Tibial nerve (tissue), 4 donors: Measurements from ENCODE around the gene PCDH9. TPM values are rescaled to one million over a fixed set of nuclear protein-coding genes. Genes with fewer than 3 reads are reported as not detected.

Experiments
- DNase-seq, 2 donors: peaks; one replicate each; pipeline ENCODE4 v3.0.0-alpha.2; 2019; ENCODE audit warnings: low spot score in 2 of 2
- H3K27ac ChIP-seq, 4 donors: fragments of 200-600 bp; sonication (generic) in 3 of 4; one replicate each; pipeline ENCODE4 v1.5.1; 2017 to 2019; ENCODE audit warnings: mild to moderate bottlenecking in 1 of 4
- H3K27me3 ChIP-seq, 2 donors: fragments of 200-600 bp; sonication (generic) in 1 of 2; one replicate each; pipeline versions ENCODE4 v1.5.1 to v1.6.0; 2017 to 2019
- H3K36me3 ChIP-seq, 3 donors: fragments of 200-600 bp; sonication (generic); one replicate each; pipeline ENCODE4 v1.5.1; 2018 to 2019
- H3K4me1 ChIP-seq, 4 donors: fragments of 200-600 bp; sonication (generic) in 3 of 4; one replicate each; pipeline ENCODE4 v1.5.1; 2017 to 2019
- H3K4me3 ChIP-seq, 4 donors: fragments of 200-600 bp; sonication (generic) in 3 of 4; one replicate each; pipeline ENCODE4 v1.5.1; 2017 to 2019; ENCODE audit warnings: mild to moderate bottlenecking in 1 of 4, moderate library complexity in 1 of 4
- H3K9me3 ChIP-seq, 4 donors: fragments of 200-600 bp; sonication (generic) in 3 of 4; one replicate each; pipeline ENCODE4 v1.5.1; 2017 to 2019
- EP300 ChIP-seq, 2 donors: sonication (generic); formaldehyde crosslinking; IDR thresholded peaks; one replicate each; pipeline ENCODE4 v1.6.1; 2017; ENCODE audit warnings: antibody characterized with exemption in 2 of 2, mild to moderate bottlenecking in 1 of 2
- POLR2A ChIP-seq, 2 donors: fragments of 450-650 bp; IDR thresholded peaks; one replicate each; pipeline ENCODE4 v1.6.1; 2017; ENCODE audit warnings: antibody characterized with exemption in 2 of 2, mild to moderate bottlenecking in 2 of 2, moderate library complexity in 2 of 2
- WGBS, 2 donors: methylation state at CpG; one replicate each; pipeline ENCODE4 v1.1.5; 2018; 5-methylcytosine and 5-hydroxymethylcytosine counted together
- total RNA-seq, 4 donors: library from RNA; depleted of rRNA; stranded (reverse); fragments of >200 nt; gene quantifications; one replicate each; pipeline ENCODE4 v1.1.0, GENCODE V29; 2016
- TF ChIP-seq, protein P1 (sequence below), 5 experiments: fragments of 200-600 bp in 3 of 5; fragments of 450-650 bp in 2 of 5; sonication (generic) in 3 of 5; IDR thresholded peaks; one replicate each; pipeline ENCODE4 v1.5.1; 2016 to 2019; ENCODE audit warnings: antibody characterized with exemption in 5 of 5, mild to moderate bottlenecking in 3 of 5, moderate library complexity in 2 of 5

Gene PCDH9
- total RNA-seq, 4 donors from 2014 or later = 11.8 to 28.6 (median 14.4) TPM

DNA sequence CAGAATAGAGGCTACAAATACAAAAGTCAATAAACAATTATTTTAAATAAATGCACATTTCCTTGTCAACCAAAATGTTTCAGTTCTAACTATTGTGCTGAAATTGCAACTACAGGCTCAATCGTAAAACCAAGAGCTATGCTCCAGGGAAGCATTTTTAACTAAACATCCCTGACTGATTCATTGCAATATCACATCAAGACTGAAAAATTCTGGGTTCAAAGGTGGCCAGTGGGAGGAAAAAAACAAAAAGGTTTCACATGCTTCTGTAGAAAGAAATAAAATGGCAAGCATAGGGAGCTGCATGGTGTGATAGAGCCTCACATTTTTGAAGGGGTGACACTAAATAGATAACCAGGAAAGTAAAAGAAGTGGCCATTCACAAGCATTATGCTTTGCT is 862.8 kb downstream of the PCDH9 start:
- Histone ChIP-seq H3K27me3 (no peaks in the 10 kb centered on the region), H3K27ac (no peak overlapping the region), H3K4me1 (peaks cover 0 to 3% (median 0%) of the 10 kb centered on the region in 4 donors), H3K9me3 (no peaks in the 10 kb centered on the region), H3K36me3 (no peaks in the 10 kb centered on the region), H3K4me3 (no peak overlapping the region)
- DNase-seq = no peak
- 39% methylated on average over 1 of the region's 1 CpG for WGBS, 2 donors
- TF ChIP-seq POLR2A (IDR thresholded peaks at IDR 0.05) = no peak

DNA sequence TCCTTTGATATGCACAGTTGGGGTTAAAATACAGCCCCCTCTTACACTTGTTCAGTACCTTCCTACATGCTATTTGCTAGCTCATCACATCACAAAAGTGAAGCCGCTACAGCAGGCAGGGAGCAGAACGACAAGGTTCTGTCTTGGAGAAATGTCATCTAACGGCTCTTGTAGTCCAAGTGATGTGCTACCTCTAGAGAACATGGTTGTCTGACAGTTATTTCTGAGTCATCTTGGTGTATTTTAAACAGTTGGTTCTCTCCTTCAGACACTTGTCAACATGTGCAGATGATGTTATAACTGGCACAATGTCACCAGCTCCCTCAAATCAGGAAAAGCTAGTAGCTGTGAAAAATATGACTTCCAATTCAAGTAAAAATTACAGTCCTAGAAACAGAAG is 865.0 kb downstream of the PCDH9 start:
- Histone ChIP-seq H3K27me3 (no peaks in the 10 kb centered on the region), H3K4me3 (no peak overlapping the region), H3K27ac (no peak overlapping the region), H3K4me1 (peaks cover 0 to 3% (median 0%) of the 10 kb centered on the region in 4 donors), H3K36me3 (no peaks in the 10 kb centered on the region), H3K9me3 (no peaks in the 10 kb centered on the region)
- no peak for DNase-seq
- WGBS, 2 donors = 93 to 95% methylated on average over 3 of the region's 3 CpGs
- TF ChIP-seq EP300 (IDR thresholded peaks at IDR 0.05) (no peak), POLR2A (IDR thresholded peaks at IDR 0.05) (no peak)
- TF ChIP-seq, protein P1, sequence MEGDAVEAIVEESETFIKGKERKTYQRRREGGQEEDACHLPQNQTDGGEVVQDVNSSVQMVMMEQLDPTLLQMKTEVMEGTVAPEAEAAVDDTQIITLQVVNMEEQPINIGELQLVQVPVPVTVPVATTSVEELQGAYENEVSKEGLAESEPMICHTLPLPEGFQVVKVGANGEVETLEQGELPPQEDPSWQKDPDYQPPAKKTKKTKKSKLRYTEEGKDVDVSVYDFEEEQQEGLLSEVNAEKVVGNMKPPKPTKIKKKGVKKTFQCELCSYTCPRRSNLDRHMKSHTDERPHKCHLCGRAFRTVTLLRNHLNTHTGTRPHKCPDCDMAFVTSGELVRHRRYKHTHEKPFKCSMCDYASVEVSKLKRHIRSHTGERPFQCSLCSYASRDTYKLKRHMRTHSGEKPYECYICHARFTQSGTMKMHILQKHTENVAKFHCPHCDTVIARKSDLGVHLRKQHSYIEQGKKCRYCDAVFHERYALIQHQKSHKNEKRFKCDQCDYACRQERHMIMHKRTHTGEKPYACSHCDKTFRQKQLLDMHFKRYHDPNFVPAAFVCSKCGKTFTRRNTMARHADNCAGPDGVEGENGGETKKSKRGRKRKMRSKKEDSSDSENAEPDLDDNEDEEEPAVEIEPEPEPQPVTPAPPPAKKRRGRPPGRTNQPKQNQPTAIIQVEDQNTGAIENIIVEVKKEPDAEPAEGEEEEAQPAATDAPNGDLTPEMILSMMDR (IDR thresholded peaks at IDR 0.05) = no peak

DNA sequence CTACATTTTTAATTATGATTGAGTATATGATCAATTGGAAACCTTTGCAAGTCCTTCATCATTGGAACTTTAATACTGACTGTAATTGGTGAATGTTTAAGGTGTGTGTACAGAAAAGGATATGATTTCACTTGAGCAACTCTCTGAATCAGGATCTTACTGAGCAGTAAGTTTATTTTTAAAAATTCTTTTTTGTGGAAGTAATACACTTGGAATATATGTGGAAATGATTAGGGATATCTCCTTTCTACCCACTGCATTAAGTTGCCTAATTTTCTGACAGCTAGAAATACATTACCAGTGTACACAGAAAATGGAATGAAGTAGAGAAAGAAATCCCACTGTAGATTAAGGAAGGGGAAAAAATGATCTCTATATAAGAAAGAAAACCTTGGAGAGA is 865.8 kb downstream of the PCDH9 start:
- DNase-seq = no peak
- no peak overlapping the region for H3K27ac ChIP-seq
- no peak for TF ChIP-seq POLR2A (IDR thresholded peaks at IDR 0.05)
- TF ChIP-seq EP300 (IDR thresholded peaks at IDR 0.05) = no peak
- TF ChIP-seq, protein P1 (IDR thresholded peaks at IDR 0.05) = no peak
- H3K4me3 ChIP-seq = no peak overlapping the region
- peaks cover 0 to 3% (median 0%) of the 10 kb centered on the region in 4 donors for H3K4me1 ChIP-seq
- no peaks in the 10 kb centered on the region for H3K27me3 ChIP-seq
- no peaks in the 10 kb centered on the region for H3K9me3 ChIP-seq
- H3K36me3 ChIP-seq = no peaks in the 10 kb centered on the region

DNA sequence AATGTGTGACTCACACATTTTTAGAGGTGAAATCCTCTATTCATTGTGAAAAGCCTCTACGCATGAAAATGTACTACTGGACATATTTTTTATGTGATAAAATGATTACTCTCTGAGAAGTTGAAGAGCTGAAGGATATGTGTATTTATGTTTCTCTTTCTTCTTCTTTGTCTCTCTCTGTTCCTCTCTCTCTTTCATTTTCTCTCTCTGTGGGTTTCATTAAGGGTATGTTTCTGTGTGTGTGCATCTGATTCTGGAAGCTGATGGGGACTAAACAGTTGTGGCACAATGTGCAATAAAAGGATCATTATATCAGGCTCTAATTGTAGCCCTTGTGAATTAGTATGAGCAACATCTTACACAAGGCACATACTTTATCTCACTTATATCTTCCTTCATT is 867.7 kb downstream of the PCDH9 start:
- DNase-seq = no peak
- no peak for TF ChIP-seq POLR2A (IDR thresholded peaks at IDR 0.05)
- TF ChIP-seq, protein P1 (IDR thresholded peaks at IDR 0.05) = no peak
- TF ChIP-seq EP300 (IDR thresholded peaks at IDR 0.05) = no peak
- Histone ChIP-seq H3K27ac (no peak overlapping the region), H3K27me3 (no peaks in the 10 kb centered on the region), H3K9me3 (no peaks in the 10 kb centered on the region), H3K4me1 (peaks cover 0 to 3% (median 0%) of the 10 kb centered on the region in 4 donors), H3K4me3 (no peak overlapping the region), H3K36me3 (no peaks in the 10 kb centered on the region)
- 70 to 79% methylated on average over 1 of the region's 1 CpG for WGBS, 2 donors

DNA sequence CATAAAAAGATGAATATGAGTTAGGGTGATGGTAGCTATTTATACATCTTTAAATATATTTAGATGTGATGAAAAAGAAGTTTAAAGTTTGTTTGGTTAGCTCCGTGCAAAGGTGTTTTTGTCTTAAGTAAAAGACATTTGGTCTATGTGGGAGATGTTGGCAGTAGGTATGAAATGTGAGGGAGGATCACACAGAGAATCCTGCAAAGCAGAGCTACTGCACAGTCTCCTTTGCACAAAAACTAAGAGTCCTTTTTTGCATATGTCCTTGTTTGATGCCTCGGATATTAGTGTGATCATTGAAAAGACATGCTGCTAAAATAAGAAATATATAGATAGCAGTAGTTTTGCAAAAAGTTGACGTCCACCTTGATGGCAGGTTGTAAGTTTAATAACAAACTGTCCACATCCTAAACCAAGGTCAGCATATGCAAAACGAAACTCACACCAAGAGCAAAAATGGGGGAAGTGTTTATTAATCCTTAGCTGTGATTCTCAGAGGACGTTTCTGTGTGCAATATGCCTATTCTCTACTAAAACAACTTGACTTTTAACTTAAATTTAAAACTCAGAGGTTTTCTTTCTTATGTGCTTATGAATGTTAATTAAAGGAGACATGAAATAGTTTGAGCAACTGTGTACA is 870.1 kb downstream of the PCDH9 start:
- H3K4me3 ChIP-seq = no peak overlapping the region
- H3K9me3 ChIP-seq = no peaks in the 10 kb centered on the region
- H3K4me1 ChIP-seq = no peaks in the 10 kb centered on the region
- DNase-seq = no peak
- H3K27ac ChIP-seq = no peak overlapping the region
- no peaks in the 10 kb centered on the region for H3K36me3 ChIP-seq
- TF ChIP-seq EP300 (IDR thresholded peaks at IDR 0.05) = no peak
- TF ChIP-seq POLR2A (IDR thresholded peaks at IDR 0.05) = no peak
- TF ChIP-seq, protein P1 (IDR thresholded peaks at IDR 0.05) = no peak
- WGBS, 2 donors = 76 to 78% methylated on average over 5 of the region's 5 CpGs
- H3K27me3 ChIP-seq = no peaks in the 10 kb centered on the region

DNA sequence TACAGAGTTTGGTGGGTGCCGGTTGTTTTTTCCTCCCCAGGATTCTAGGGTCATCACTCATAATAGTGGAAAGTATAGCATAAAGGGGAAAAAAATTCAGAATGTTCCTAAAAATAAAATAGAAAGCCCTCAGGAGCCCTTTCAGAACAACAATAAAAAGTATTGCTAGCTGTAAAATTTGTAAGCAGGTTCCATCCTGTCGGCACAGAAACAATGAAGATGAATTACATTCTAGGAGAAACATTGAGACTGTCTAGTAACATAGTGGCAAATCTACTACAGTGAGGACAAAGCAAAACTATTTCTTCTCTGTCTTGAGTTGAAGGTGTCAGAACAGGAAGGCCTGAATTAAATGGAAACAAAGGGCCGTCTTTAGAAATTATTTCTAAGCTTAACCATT is 870.7 kb downstream of the PCDH9 start:
- H3K27me3 ChIP-seq = no peaks in the 10 kb centered on the region
- TF ChIP-seq, protein P1 (IDR thresholded peaks at IDR 0.05) = no peak
- no peak for TF ChIP-seq POLR2A (IDR thresholded peaks at IDR 0.05)
- no peak for TF ChIP-seq EP300 (IDR thresholded peaks at IDR 0.05)
- no peak overlapping the region for H3K27ac ChIP-seq
- no peaks in the 10 kb centered on the region for H3K9me3 ChIP-seq
- no peak overlapping the region for H3K4me3 ChIP-seq
- H3K36me3 ChIP-seq = no peaks in the 10 kb centered on the region
- WGBS, 2 donors = 67% methylated on average over 3 of the region's 3 CpGs
- DNase-seq = no peak
- no peaks in the 10 kb centered on the region for H3K4me1 ChIP-seq
